Kidney (tissue), 14 donors: ENCODE results near the gene MTHFSD. TPM values are rescaled to one million over a fixed set of nuclear protein-coding genes. Genes with fewer than 3 reads are reported as not detected.
A peak's percentile ranks its signal among the peaks of the same experiment; 100 is the strongest.

ENCODE experiments used
- DNase-seq, 5 donors: peaks; one replicate each; pipeline ENCODE4 v3.0.0-alpha.2; 2013 to 2020
- FAIRE-seq: peaks from 2 replicates; lab custom pipeline; 2012; peaks lifted over from hg19 to GRCh38; lab: Jason Lieb, UNC
- H3K27ac ChIP-seq, 2 donors: one replicate each; pipeline ENCODE4 v1.7.0; 2013; ENCODE audit warnings: low read depth in 2 of 2, low read length in 2 of 2, inconsistent platforms in 1 of 2
- H3K27me3 ChIP-seq: one replicate; pipeline ENCODE4 v1.7.1; 2013; ENCODE audit warnings: low read length, inconsistent platforms; ENCODE audit not compliant: control insufficient read depth, insufficient read depth
- H3K36me3 ChIP-seq, 3 donors: one replicate each; pipeline versions ENCODE4 v1.7.0 to v1.7.1; 2013; ENCODE audit warnings: low read length in 3 of 3, control low read depth in 1 of 3, inconsistent platforms in 1 of 3; ENCODE audit not compliant: insufficient read depth in 3 of 3, control insufficient read depth in 2 of 3
- H3K4me1 ChIP-seq, 3 donors: one replicate each; pipeline versions ENCODE4 v1.7.0 to v1.7.1; 2013; ENCODE audit warnings: low read length in 3 of 3, inconsistent platforms in 1 of 3, low read depth in 1 of 3; ENCODE audit not compliant: control insufficient read depth in 2 of 3, insufficient read depth in 2 of 3
- H3K4me3 ChIP-seq, 3 donors: one replicate each; pipeline versions ENCODE4 v1.7.0 to v1.8.1; 2013; ENCODE audit warnings: low read length in 3 of 3, control low read depth in 1 of 3, inconsistent platforms in 1 of 3
- H3K9ac ChIP-seq, 3 donors: one replicate each; pipeline versions ENCODE4 v1.7.0 to v1.7.1; 2013; ENCODE audit warnings: low read length in 3 of 3, control low read depth in 1 of 3, inconsistent platforms in 1 of 3
- H3K9me3 ChIP-seq, 3 donors: one replicate each; pipeline versions ENCODE4 v1.7.0 to v1.7.1; 2013; ENCODE audit warnings: low read length in 3 of 3, control low read depth in 1 of 3, inconsistent platforms in 1 of 3; ENCODE audit not compliant: control insufficient read depth in 2 of 3, insufficient read depth in 1 of 3
- CTCF ChIP-seq: IDR thresholded peaks from 3 replicates; pipeline ENCODE4 v1.5.1; 2012; ENCODE audit warnings: mild to moderate bottlenecking, moderate library complexity, borderline replicate concordance; ENCODE audit not compliant: insufficient read depth; ENCODE audit errors: extremely low read depth
- intact Hi-C: fragments of 100-400 bp; cut with DNase I; formaldehyde crosslinking; loops from one replicate; pipeline ENCODE4 v1.11.1; 2022
- polyA plus RNA-seq: library from polyadenylated mRNA; stranded (reverse); fragments of 350-450 nt; fragmentation: Illumina TruSeq; extraction: RNeasy Lipid Tissue Mini Kit (QIAGEN cat#74804); gene quantifications from one replicate; pipeline ENCODE4 v1.2.3, GENCODE V29; 2014; ENCODE audit warnings: low read depth, low replicate concordance; ENCODE audit not compliant: insufficient read depth
- total RNA-seq: library from RNA; stranded (reverse); fragmentation: NEBNext Ultra II Directional; extraction: Animal tissue kit (Norgen Biotek cat#: 25700); gene quantifications from one replicate; pipeline ENCODE4 v1.2.1, GENCODE V29; 2021
- donor health status: control.
- donor health status: control.
- donor health status: control.
- donor health status: control.
- donor health status: control.
- donor health status: DM: yes; HTN: yes; CAD: no.
- donor health status: Normal renal cell carcinoma (clear cell type).

The MTHFSD gene
- total and polyA plus RNA-seq, 2 donors from 2014 or later, result 11.3 to 26.2 TPM

- Histone ChIP-seq H3K27me3 (peaks cover 60% of the 10 kb centered on the region), H3K4me1 (peaks cover 0 to under 1% (median 0%) of the 10 kb centered on the region in 3 donors), H3K36me3 (no peaks in the 10 kb centered on the region), H3K9ac (no peak overlapping the region), H3K9me3 (no peaks in the 10 kb centered on the region), H3K27ac (no peak overlapping the region), H3K4me3 (no peak overlapping the region)
- no peak for FAIRE-seq
- intact Hi-C loops, result loop anchor here (5.0 to 10.0 kb wide), 2 partner anchors 442 to 700 kb away; no protein-coding TSS in a partner anchor
- DNase-seq, result peak in 1 of 5 donors; percentile 31
- no peak for TF ChIP-seq CTCF
Measured at GRCh38 chr16:86514481-86515376, 40.3 kb downstream of the MTHFSD start.

- peaks cover 0 to 3% (median 0%) of the 10 kb centered on the region in 3 donors for H3K4me1 ChIP-seq
- H3K4me3 ChIP-seq, result no peak overlapping the region
- no peak overlapping the region for H3K27ac ChIP-seq
- H3K36me3 ChIP-seq, result no peaks in the 10 kb centered on the region
- FAIRE-seq (no peak), DNase-seq (peak in 3 of 5 donors; percentile 22 to 51 (median 29))
- intact Hi-C loops, result loop anchor here (10.0 kb wide), 1 partner anchor 699 kb away; no protein-coding TSS in a partner anchor
- no peak for TF ChIP-seq CTCF
- no peaks in the 10 kb centered on the region for H3K9me3 ChIP-seq
- H3K9ac ChIP-seq, result no peak overlapping the region
- peaks cover 59% of the 10 kb centered on the region for H3K27me3 ChIP-seq
Measured at GRCh38 chr16:86513471-86514277, 41.4 kb downstream of the MTHFSD start.

GRCh38 chr16:86512860-86513470 lies 42.1 kb downstream of the MTHFSD start:
- no peaks in the 10 kb centered on the region for H3K36me3 ChIP-seq
- intact Hi-C loops, result loop anchor here (10.0 kb wide), 1 partner anchor 698 kb away; no protein-coding TSS in a partner anchor

More at GRCh38 chr16:86512860-86513470, 42.1 kb downstream of the MTHFSD start:
- DNase-seq (peak in 2 of 5 donors; percentile 11 to 66), FAIRE-seq (no peak)
- Histone ChIP-seq H3K27ac (no peak overlapping the region), H3K4me1 (peaks cover 0 to 9% (median 0%) of the 10 kb centered on the region in 3 donors), H3K9me3 (no peaks in the 10 kb centered on the region), H3K27me3 (peaks cover 58% of the 10 kb centered on the region), H3K4me3 (no peak overlapping the region), H3K9ac (no peak overlapping the region)
- TF ChIP-seq CTCF, result no peak
